Measurements from ENCODE around the gene SPTB. TPM values are rescaled to one million over a fixed set of nuclear protein-coding genes. Genes with fewer than 3 reads are reported as not detected.

Gene SPTB
- total RNA-seq, 2 donors from 2014 or later = 0.34 to 0.42 TPM

GRCh38 chr14:64891839-64892375 lies 12.2 kb upstream of the SPTB start:
- ATAC-seq (peak; percentile 92), DNase-seq (no peak)
- intact Hi-C loops (cut with DNase I, micrococcal nuclease) = loop anchor here in 1 of 2 donors (10.0 kb wide), 1 partner anchor 67 kb away; no protein-coding TSS in a partner anchor

GRCh38 chr14:64891173-64891838 lies 11.6 kb upstream of the SPTB start:
- ATAC-seq (no peak), DNase-seq (no peak)
- intact Hi-C loops (cut with DNase I, micrococcal nuclease) = loop anchor here in 1 of 2 donors (10.0 kb wide), 1 partner anchor 67 kb away; no protein-coding TSS in a partner anchor

- intact Hi-C loops (cut with DNase I, micrococcal nuclease) = no loop called here
- DNase-seq = no peak
- no peak for ATAC-seq
Observed at GRCh38 chr14:64889352-64889751, 9.6 kb upstream of the SPTB start.

GRCh38 chr14:64885559-64885958 lies 5.9 kb upstream of the SPTB start:
- ATAC-seq (no peak), DNase-seq (no peak)
- intact Hi-C loops (cut with DNase I, micrococcal nuclease) = no loop called here

- intact Hi-C loops (cut with DNase I, micrococcal nuclease) = no loop called here
- peak; percentile 83 for ATAC-seq
- peak; percentile 33 to 57 for DNase-seq
Observed at GRCh38 chr14:64880221-64881121, 764 bp upstream of the SPTB start.

- ATAC-seq = peak; percentile 23
- intact Hi-C loops (cut with DNase I, micrococcal nuclease) = no loop called here
- peak in 1 of 2 donors; percentile 14 for DNase-seq
Observed at GRCh38 chr14:64878837-64879634, 671 bp downstream of the SPTB start.

- DNase-seq = no peak
- intact Hi-C loops (cut with DNase I, micrococcal nuclease) = no loop called here
- no peak for ATAC-seq
Observed at GRCh38 chr14:64877846-64878245, 1.9 kb downstream of the SPTB start.

- intact Hi-C loops (cut with DNase I, micrococcal nuclease) = no loop called here
- DNase-seq (no peak), ATAC-seq (no peak)
Observed at GRCh38 chr14:64875350-64875749, 4.4 kb downstream of the SPTB start.

- ATAC-seq (no peak), DNase-seq (no peak)
- intact Hi-C loops (cut with DNase I, micrococcal nuclease) = no loop called here
Observed at GRCh38 chr14:64873506-64874219, 6.0 kb downstream of the SPTB start.

GRCh38 chr14:64871344-64871743 lies 8.4 kb downstream of the SPTB start:
- DNase-seq = no peak
- intact Hi-C loops (cut with DNase I, micrococcal nuclease) = no loop called here
- ATAC-seq = no peak

GRCh38 chr14:64870160-64870559 lies 9.5 kb downstream of the SPTB start:
- DNase-seq (no peak), ATAC-seq (no peak)
- intact Hi-C loops (cut with DNase I, micrococcal nuclease) = no loop called here

- ATAC-seq (no peak), DNase-seq (no peak)
- intact Hi-C loops (cut with DNase I, micrococcal nuclease) = no loop called here
Observed at GRCh38 chr14:64868841-64869240, 10.9 kb downstream of the SPTB start.

- intact Hi-C loops (cut with DNase I, micrococcal nuclease) = no loop called here
- ATAC-seq (no peak), DNase-seq (no peak)
Observed at GRCh38 chr14:64868379-64868778, 11.3 kb downstream of the SPTB start.

GRCh38 chr14:64867182-64867581 lies 12.5 kb downstream of the SPTB start:
- no peak for ATAC-seq
- intact Hi-C loops (cut with DNase I, micrococcal nuclease) = no loop called here

GRCh38 chr14:64865992-64866391 lies 13.7 kb downstream of the SPTB start:
- intact Hi-C loops (cut with DNase I, micrococcal nuclease) = no loop called here

More at GRCh38 chr14:64867182-64867581, 12.5 kb downstream of the SPTB start:
- DNase-seq = no peak

GRCh38 chr14:64865109-64865508 lies 14.6 kb downstream of the SPTB start:
- intact Hi-C loops (cut with DNase I, micrococcal nuclease) = no loop called here
- no peak for ATAC-seq
- DNase-seq = no peak

More at GRCh38 chr14:64865992-64866391, 13.7 kb downstream of the SPTB start:
- DNase-seq (no peak), ATAC-seq (no peak)

GRCh38 chr14:64864258-64864657 lies 15.4 kb downstream of the SPTB start:
- intact Hi-C loops (cut with DNase I, micrococcal nuclease) = no loop called here
- ATAC-seq = no peak
- no peak for DNase-seq

GRCh38 chr14:64861916-64862315 lies 17.8 kb downstream of the SPTB start:
- DNase-seq (no peak), ATAC-seq (no peak)
- intact Hi-C loops (cut with DNase I, micrococcal nuclease) = no loop called here

Data from left colon (tissue), 2 donors.